22Rv1 (cell line): ENCODE data around the gene CHIA.
A peak's percentile ranks its signal among the peaks of the same experiment; 100 is the strongest.
"Not testable (repeated sequence)": the region's sequence is repeated elsewhere in the genome, so short reads cannot be mapped to it uniquely, and the experiment has no call there.

Experiments
- H3K27ac ChIP-seq: fragments of 450-650 bp; 2 replicates; pipeline ENCODE4 v1.5.1; 2017
- ZFX ChIP-seq: fragments of 450-650 bp; IDR thresholded peaks from 2 replicates; pipeline ENCODE4 v1.6.1; 2017; ENCODE audit warnings: antibody characterized with exemption, borderline replicate concordance
- TF ChIP-seq, protein P1 (sequence below): fragments of 450-650 bp; IDR thresholded peaks from 2 replicates; pipeline ENCODE4 v1.5.1; 2017; ENCODE audit warnings: mild to moderate bottlenecking

The CHIA gene

GRCh38 chr1:111320066-111320879, 29.6 kb downstream of the CHIA start:
- no peak overlapping the region for H3K27ac ChIP-seq
- TF ChIP-seq, protein P1, sequence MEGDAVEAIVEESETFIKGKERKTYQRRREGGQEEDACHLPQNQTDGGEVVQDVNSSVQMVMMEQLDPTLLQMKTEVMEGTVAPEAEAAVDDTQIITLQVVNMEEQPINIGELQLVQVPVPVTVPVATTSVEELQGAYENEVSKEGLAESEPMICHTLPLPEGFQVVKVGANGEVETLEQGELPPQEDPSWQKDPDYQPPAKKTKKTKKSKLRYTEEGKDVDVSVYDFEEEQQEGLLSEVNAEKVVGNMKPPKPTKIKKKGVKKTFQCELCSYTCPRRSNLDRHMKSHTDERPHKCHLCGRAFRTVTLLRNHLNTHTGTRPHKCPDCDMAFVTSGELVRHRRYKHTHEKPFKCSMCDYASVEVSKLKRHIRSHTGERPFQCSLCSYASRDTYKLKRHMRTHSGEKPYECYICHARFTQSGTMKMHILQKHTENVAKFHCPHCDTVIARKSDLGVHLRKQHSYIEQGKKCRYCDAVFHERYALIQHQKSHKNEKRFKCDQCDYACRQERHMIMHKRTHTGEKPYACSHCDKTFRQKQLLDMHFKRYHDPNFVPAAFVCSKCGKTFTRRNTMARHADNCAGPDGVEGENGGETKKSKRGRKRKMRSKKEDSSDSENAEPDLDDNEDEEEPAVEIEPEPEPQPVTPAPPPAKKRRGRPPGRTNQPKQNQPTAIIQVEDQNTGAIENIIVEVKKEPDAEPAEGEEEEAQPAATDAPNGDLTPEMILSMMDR: no peak
- no peak for TF ChIP-seq ZFX

- TF ChIP-seq ZFX: no peak
- TF ChIP-seq, protein P1: no peak
- H3K27ac ChIP-seq: no peak overlapping the region
These were observed 32.6 kb downstream of the CHIA start for GRCh38 chr1:111323231-111323630.

- TF ChIP-seq, protein P1: no peak
- TF ChIP-seq ZFX: no peak
These were observed 41.5 kb downstream of the CHIA start for GRCh38 chr1:111332190-111332589.

DNA sequence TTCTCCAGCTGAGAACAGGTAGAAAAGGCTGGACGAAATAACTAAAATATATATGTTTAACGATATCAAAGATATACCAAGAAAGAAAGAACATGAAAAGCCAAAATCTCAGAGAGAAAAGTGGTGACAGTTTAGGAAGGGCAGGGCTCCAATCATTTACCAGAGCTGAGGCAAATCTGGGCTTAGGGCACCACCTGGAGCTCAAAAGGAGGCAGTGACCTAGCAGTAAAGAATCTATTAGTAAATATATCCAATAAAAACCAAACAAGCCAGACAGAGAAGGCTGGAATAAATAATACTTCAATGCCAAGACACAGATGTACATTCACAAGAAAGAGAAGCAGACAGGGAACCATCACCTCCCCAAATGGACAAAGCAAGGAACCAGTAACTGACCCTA, 43.5 kb downstream of the CHIA start:
- no peak overlapping the region for H3K27ac ChIP-seq
- TF ChIP-seq ZFX: no peak
- TF ChIP-seq, protein P1: peak; percentile 37

More at GRCh38 chr1:111332190-111332589, 41.5 kb downstream of the CHIA start:
- H3K27ac ChIP-seq: no peak overlapping the region

- H3K27ac ChIP-seq: not testable (repeated sequence)
These were observed 44.7 kb downstream of the CHIA start for GRCh38 chr1:111335214-111335877.

GRCh38 chr1:111338849-111339248, 48.2 kb downstream of the CHIA start:
- not testable (repeated sequence) for H3K27ac ChIP-seq

DNA sequence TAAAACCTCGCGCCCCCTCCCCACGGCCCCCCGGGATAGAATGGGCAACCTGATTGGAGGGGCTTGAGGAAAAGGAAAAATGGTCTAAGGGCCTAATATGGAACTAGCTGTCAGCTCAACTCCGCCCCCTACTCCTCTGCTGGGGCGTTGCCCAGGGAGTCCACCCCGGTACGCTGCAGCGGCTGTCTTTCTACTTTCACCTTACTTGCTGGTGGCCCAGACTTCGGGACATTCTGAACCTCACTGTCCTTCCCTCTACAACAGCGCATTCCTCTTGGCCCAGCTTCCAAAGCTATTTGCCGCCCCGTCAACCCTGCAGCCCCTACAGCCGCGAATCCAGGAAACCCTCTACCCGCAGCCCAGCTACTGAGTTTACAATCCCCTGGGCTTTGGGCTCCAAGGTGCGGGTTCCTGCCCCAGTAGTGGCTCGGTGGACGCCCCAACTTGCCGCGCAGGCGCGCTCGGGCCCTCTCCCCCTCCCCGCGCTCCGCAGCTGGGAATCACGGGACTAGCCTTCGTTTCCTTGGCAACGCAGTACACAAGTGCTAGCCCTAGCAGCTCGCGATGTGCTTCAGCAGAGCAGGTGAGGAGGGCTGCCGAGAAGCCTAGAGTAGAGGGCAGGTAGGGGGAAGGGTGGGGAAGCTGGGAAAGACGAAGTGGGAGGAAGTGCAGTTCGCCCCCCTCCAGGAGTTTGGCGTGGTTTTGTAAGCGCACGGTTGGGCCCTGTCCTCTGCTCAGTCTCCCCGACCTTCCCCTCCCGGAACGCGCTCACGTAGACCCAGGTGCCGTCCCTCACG, 55.6 kb downstream of the CHIA start:
- TF ChIP-seq, protein P1: peak; percentile 36
- no peak for TF ChIP-seq ZFX
- H3K27ac ChIP-seq: no peak overlapping the region

DNA sequence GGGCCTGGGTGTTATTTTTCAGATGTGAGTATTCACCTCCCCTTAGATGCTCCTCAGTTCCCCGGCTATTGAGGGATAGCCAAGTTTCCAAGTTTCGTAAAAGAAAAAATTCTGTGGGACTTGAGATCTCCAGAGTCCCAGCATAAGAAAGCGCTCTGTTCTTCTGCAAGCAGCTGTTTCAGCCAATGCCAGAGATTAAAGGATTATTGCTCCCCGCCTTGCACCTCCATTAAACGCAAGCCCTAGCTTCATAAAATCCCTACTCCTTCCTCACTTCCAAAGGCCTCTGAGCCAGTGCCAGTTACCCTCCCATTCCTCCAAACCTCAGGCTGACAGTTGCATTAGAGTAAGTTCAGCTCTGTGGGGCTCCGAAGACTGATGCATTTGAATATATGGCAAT, 56.4 kb downstream of the CHIA start:
- no peak overlapping the region for H3K27ac ChIP-seq
- TF ChIP-seq, protein P1: no peak
- TF ChIP-seq ZFX: no peak
